ENCODE data around the gene MZT2A.
"Not testable (repeated sequence)": the region's sequence is repeated elsewhere in the genome, so short reads cannot be mapped to it uniquely, and the experiment has no call there.

MZT2A gene

GRCh38 chr2:131490616-131491468 is 1.4 kb downstream of the MZT2A start:
- DNase-seq, result not testable (repeated sequence)

GRCh38 chr2:131488306-131489205 is 3.6 kb downstream of the MZT2A start:
- DNase-seq, result no peak

- DNase-seq, result not testable (repeated sequence)
These were observed 5.8 kb downstream of the MZT2A start for GRCh38 chr2:131486201-131486902.

GRCh38 chr2:131484906-131485460 is 7.2 kb downstream of the MZT2A start:
- not testable (repeated sequence) for DNase-seq

- DNase-seq, result not testable (repeated sequence)
These were observed 8.0 kb downstream of the MZT2A start for GRCh38 chr2:131483981-131484820.

GRCh38 chr2:131482506-131483155 is 9.6 kb downstream of the MZT2A start:
- DNase-seq, result not testable (repeated sequence)

GRCh38 chr2:131480351-131480750 is 11.8 kb downstream of the MZT2A start:
- DNase-seq, result not testable (repeated sequence)

- not testable (repeated sequence) for DNase-seq
These were observed 13.2 kb downstream of the MZT2A start for GRCh38 chr2:131478850-131479461.

GRCh38 chr2:131478074-131478849 is 13.9 kb downstream of the MZT2A start:
- DNase-seq, result not testable (repeated sequence)

GRCh38 chr2:131477227-131477626 is 15.0 kb downstream of the MZT2A start:
- DNase-seq, result not testable (repeated sequence)

GRCh38 chr2:131476363-131476762 is 15.8 kb downstream of the MZT2A start:
- DNase-seq, result not testable (repeated sequence)

GRCh38 chr2:131475831-131476230 is 16.4 kb downstream of the MZT2A start, which contains the start of gene TUBA3D:
Gene TUBA3D, plus strand, starts transcription at chr2:131476119. Its CDS starts 81 bp downstream, at chr2:131476200.
- no peak for DNase-seq

GRCh38 chr2:131473266-131473665 is 18.9 kb downstream of the MZT2A start:
- not testable (repeated sequence) for DNase-seq

- not testable (repeated sequence) for DNase-seq
These were observed 20.6 kb downstream of the MZT2A start for GRCh38 chr2:131471624-131472023.

GRCh38 chr2:131470944-131471343 is 21.3 kb downstream of the MZT2A start:
- not testable (repeated sequence) for DNase-seq

- DNase-seq, result not testable (repeated sequence)
These were observed 24.5 kb downstream of the MZT2A start for GRCh38 chr2:131467722-131468121.

- DNase-seq, result not testable (repeated sequence)
These were observed 37.3 kb downstream of the MZT2A start for GRCh38 chr2:131454914-131455313.

GRCh38 chr2:131451265-131451949 is 40.8 kb downstream of the MZT2A start:
- DNase-seq, result not testable (repeated sequence)

GRCh38 chr2:131447981-131448380 is 44.2 kb downstream of the MZT2A start:
- not testable (repeated sequence) for DNase-seq
